ENCODE measurements around the gene DDO. TPM values are rescaled to one million over a fixed set of nuclear protein-coding genes. Genes with fewer than 3 reads are reported as not detected.

The DDO gene
- total RNA-seq, 1 experiment from 2014 or later: 1.6 TPM

DNA sequence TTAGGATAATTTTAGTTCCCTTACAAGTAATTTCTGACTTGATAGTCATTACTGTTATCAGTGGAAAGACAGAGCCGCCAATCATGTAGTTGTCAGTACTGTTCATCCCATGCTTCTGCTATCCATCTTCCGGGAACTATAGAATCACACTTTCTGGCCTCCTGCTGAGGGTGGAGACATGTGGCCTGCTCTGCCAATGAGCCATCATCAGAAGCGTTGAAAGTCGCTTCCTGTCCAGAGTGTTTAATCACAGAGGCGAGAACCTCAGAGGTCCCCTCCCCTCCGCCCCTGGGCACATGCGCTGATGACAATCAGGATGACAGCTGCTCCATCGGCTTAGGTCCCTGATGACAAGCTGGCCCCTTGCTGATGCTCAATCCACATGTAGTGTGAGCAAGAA is 3.0 kb downstream of the DDO start:
- no peaks in the 10 kb centered on the region for H3K27me3 Mint-ChIP-seq (ENCODE audit: unreplicated experiment)
- no peaks in the 10 kb centered on the region for H3K9me3 Mint-ChIP-seq (ENCODE audit: low read depth, unreplicated experiment)
- CTCF ChIA-PET: no interaction called here
- no peak for DNase-seq
- peaks cover 10% of the 10 kb centered on the region for H3K4me1 Mint-ChIP-seq (ENCODE audit: low read depth, unreplicated experiment)
- TF ChIP-seq CTCF (IDR thresholded peaks at IDR 0.05; ENCODE audit: unreplicated experiment): no peak
- no peak overlapping the region for H3K4me3 Mint-ChIP-seq (ENCODE audit: low read depth, unreplicated experiment)
- BruUV-seq (replicated peaks): no TSS peak
- no peak overlapping the region for H3K27ac Mint-ChIP-seq (ENCODE audit: unreplicated experiment)
- intact Hi-C loops (cut with micrococcal nuclease; ENCODE audit: unreplicated experiment): no loop called here
- peaks cover 8% of the 10 kb centered on the region for H3K36me3 Mint-ChIP-seq (ENCODE audit: insufficient read depth, unreplicated experiment)

GRCh38 chr6:110410511-110410910 is 4.9 kb downstream of the DDO start:
- DNase-seq: no peak
- Mint-ChIP-seq H3K4me1 (ENCODE audit: low read depth, unreplicated experiment) (peaks cover 4% of the 10 kb centered on the region), H3K27me3 (ENCODE audit: unreplicated experiment) (no peaks in the 10 kb centered on the region), H3K36me3 (ENCODE audit: insufficient read depth, unreplicated experiment) (peaks cover 5% of the 10 kb centered on the region), H3K9me3 (ENCODE audit: low read depth, unreplicated experiment) (no peaks in the 10 kb centered on the region), H3K27ac (ENCODE audit: unreplicated experiment) (no peak overlapping the region), H3K4me3 (ENCODE audit: low read depth, unreplicated experiment) (no peak overlapping the region)
- no peak for TF ChIP-seq CTCF (IDR thresholded peaks at IDR 0.05; ENCODE audit: unreplicated experiment)
- CTCF ChIA-PET: no interaction called here
- BruUV-seq (replicated peaks): no TSS peak
- intact Hi-C loops (cut with micrococcal nuclease; ENCODE audit: unreplicated experiment): no loop called here

DNA sequence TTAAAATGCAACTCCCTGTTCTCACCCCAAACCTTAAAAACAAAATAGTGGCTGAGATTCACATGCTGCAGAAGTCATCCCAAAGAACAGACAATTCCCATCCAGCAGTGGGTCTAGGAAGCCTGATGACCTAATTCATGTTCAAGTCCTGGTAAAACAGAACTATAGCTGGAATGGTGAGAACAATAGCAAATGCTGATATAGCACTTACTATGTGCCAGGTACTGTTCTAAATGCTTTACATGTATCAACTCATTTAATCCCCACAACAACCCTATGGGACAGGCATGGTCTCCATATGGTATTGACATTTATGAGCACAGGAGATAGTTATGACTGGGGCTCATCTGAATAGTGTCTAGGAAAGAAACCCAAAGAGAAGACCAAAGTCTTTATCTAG is 5.6 kb downstream of the DDO start:
- H3K27me3 Mint-ChIP-seq (ENCODE audit: unreplicated experiment): no peaks in the 10 kb centered on the region
- no peaks in the 10 kb centered on the region for H3K4me1 Mint-ChIP-seq (ENCODE audit: low read depth, unreplicated experiment)
- no peak overlapping the region for H3K27ac Mint-ChIP-seq (ENCODE audit: unreplicated experiment)
- DNase-seq: no peak
- no TSS peak for BruUV-seq (replicated peaks)
- no peak overlapping the region for H3K4me3 Mint-ChIP-seq (ENCODE audit: low read depth, unreplicated experiment)
- TF ChIP-seq CTCF (IDR thresholded peaks at IDR 0.05; ENCODE audit: unreplicated experiment): no peak
- CTCF ChIA-PET: no interaction called here
- intact Hi-C loops (cut with micrococcal nuclease; ENCODE audit: unreplicated experiment): no loop called here
- H3K9me3 Mint-ChIP-seq (ENCODE audit: low read depth, unreplicated experiment): no peaks in the 10 kb centered on the region
- no peaks in the 10 kb centered on the region for H3K36me3 Mint-ChIP-seq (ENCODE audit: insufficient read depth, unreplicated experiment)

- TF ChIP-seq CTCF (IDR thresholded peaks at IDR 0.05; ENCODE audit: unreplicated experiment): no peak
- no peak for DNase-seq
- H3K4me1 Mint-ChIP-seq (ENCODE audit: low read depth, unreplicated experiment): no peaks in the 10 kb centered on the region
- no TSS peak for BruUV-seq (replicated peaks)
- no peak overlapping the region for H3K27ac Mint-ChIP-seq (ENCODE audit: unreplicated experiment)
- no peaks in the 10 kb centered on the region for H3K27me3 Mint-ChIP-seq (ENCODE audit: unreplicated experiment)
- H3K36me3 Mint-ChIP-seq (ENCODE audit: insufficient read depth, unreplicated experiment): no peaks in the 10 kb centered on the region
- intact Hi-C loops (cut with micrococcal nuclease; ENCODE audit: unreplicated experiment): no loop called here
- no peaks in the 10 kb centered on the region for H3K9me3 Mint-ChIP-seq (ENCODE audit: low read depth, unreplicated experiment)
- no peak overlapping the region for H3K4me3 Mint-ChIP-seq (ENCODE audit: low read depth, unreplicated experiment)
- CTCF ChIA-PET: interaction anchor here (0.5 kb wide), 1 partner anchor 963 kb away, joined by 8 read pairs; no protein-coding TSS in a partner anchor
Observed at GRCh38 chr6:110408901-110409300, 6.5 kb downstream of the DDO start.

Measured in Calu3 (cell line).